Activated CD4-positive, alpha-beta T cell treated with anti-CD3 and anti-CD28 coated beads for 4 hours (primary cell): ENCODE data around the gene FAM110A.
"Not testable (repeated sequence)": the region's sequence is repeated elsewhere in the genome, so short reads cannot be mapped to it uniquely, and the experiment has no call there.

Source experiments
- DNase-seq, 2 donors: peaks; one replicate each; pipeline ENCODE4 v3.0.0-alpha.2; 2020

FAM110A gene

DNA sequence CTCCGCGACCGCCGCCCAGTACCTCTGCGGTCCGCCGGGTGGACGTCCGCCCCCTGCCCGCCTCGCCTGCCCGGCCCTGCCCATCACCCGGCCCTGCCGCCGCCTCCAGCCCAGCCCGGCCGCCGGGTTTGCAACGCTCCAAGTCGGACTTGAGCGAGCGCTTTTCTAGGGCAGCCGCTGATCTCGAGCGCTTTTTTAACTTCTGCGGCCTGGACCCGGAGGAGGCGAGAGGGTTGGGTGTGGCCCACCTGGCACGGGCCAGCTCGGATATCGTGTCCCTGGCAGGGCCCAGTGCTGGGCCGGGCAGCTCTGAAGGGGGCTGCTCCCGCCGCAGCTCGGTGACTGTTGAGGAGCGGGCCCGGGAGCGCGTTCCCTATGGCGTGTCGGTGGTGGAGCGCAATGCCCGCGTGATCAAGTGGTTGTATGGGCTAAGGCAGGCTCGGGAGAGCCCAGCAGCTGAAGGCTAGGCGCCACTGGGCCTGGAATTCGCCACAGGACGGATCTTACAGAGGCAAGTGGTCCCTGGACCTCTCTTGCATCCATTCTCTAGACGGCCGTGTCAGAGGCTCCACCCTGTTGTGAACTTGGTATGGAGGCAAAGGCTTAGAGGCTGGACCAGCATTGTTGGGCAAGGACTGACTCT lies 11.8 kb downstream of the FAM110A start:
- no peak for DNase-seq

DNA sequence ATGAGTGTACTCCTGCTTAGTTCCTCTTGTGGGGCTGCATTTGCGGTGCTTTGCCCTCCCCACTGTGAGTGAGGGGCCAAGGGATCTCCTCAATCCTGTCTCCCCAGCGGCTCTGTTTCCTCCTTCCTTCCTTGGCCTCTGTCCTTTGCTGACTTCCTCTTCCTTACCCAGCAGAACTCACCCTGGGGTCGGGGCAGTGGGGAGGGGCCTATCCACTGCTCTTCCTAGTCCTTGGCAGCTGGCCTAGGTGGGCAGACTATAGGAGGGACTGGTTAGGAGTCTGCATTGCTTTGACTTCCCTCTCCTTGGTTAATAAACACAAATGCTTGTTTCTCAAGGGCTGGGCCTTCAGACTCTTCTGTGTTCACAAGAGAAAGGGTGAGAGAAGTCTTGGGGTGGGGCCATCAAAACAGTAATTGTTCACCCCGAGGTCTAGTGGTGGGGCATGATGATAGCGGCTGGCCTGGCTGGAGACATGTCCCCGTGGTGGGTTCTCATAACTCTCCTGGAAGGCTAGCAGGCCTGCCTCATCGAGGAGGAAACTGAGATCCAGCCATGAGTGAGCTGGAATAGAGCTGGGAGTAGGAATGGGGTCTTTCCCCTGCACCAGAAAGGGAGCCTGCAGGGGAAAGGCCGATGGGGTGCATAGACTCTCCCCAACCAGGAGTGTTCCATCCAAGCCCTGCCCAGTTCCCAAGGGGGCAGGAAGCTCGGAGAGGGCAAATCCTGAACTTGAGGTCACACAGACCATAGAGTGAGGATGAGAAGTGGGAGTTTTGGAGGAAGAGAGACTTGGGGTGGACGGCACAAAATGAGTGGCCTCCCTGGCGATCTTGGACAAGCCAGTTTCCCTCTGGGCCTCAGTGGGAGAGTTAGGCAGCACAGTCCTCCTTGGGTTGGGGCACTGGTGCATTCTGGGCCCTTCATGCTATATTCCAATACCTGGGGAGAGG lies 12.7 kb downstream of the FAM110A start:
- no peak for DNase-seq

DNA sequence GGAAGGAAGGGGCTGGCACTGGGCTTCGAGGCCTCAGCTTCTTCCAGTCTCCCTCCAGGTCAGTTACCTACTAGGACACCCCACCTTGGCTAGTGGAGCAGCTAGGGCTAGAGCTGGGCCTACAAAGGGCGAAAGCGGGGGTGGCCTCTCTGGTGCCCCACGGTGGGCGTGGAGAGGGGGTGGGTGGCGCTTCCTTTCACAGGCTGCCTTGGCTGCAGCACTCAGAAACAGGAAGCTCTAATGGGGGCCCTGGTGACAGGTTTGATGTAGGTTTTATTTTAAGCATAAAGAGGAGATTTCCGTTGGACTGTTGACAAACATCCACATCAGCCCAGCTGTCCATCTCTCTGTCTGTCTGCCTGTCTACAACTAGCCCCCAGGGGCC lies 13.4 kb downstream of the FAM110A start:
- DNase-seq = peak; percentile 37 to 56

DNA sequence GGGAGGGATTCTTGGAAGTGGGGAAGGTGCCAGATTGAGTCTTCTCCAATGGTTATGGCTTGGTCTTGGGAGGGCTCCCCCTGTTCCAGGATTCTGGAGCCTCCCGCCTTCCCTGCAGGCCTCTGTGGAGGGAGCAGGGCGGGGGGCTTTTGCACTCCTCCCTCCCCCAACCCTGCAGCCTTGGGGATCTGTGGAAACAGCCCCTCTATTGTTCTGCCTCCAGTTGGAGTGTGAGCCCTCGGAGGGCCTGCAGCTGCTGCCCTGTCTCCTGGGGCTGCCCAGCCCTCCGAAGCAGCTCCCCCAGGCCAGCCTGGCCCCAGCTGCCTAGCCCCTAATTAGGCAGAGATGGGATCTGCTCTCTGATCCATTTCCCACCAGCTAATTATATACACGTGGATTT lies 14.7 kb downstream of the FAM110A start:
- no peak for DNase-seq

DNA sequence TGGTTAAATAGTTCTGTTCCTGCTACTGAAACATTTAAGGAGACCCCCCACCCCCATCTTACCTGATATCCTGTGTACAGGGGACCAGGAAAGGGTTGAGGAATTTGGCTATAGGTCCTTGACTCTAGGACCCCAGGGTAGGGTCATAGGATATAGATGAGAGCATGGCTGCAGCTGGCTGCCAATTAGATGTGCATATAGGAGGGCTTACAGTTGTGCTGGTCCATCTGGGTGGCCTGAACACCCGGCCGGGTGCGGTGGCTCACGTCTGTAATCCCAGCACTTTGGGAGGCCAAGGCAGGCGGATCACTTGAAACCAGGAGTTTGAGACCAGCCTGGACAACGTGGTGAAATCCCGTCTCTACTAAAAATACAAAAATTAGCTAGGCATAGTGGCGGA lies 15.2 kb downstream of the FAM110A start:
- DNase-seq = not testable (repeated sequence)

DNA sequence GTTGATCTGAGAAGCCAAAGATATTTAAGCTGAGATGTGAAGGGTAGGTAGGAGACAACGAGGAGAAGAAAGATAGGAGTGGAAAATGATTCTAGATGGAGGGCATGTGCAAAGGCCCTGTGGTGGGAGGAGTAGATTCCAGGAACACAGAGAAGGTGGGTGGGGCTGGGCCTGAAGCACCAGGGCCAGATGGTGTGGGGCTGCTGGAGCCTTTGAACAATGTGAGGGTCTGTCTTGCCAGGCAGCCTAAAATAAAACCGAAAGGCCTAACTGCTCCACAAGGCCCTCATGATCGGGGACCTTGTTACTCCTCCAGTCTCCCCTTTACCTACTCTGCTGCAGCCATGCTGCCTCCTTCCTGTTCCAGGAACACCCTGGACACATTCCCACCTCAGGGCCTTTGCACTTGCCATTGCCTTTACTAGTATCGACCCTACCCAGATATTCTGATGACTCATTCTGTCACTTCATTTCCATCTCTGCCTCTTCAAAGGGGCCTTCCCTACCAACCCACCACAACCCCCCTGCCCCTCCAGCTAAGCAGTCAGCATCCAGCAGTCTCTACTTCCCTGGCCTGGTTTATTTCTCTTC lies 20.0 kb downstream of the FAM110A start:
- DNase-seq = no peak

DNA sequence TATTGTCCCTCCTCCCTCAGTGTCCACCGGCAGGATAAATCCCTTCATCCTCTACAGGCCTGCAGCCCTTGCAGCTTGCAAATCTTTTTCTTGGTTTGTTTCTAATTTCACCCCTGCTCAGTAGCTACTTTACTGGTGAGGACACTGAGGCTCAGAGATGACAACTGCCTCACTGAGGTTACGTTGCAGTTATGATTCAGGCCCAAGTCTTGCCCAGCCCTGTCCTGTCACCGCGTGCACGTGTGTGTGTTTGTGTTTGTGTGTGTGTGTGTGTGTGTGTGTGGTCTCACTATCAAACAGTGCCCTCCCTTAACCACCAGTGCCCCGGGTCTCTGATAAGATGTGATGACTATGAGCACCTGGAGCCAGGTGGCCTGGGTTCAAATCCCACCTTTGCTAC lies 21.1 kb downstream of the FAM110A start:
- no peak for DNase-seq

DNA sequence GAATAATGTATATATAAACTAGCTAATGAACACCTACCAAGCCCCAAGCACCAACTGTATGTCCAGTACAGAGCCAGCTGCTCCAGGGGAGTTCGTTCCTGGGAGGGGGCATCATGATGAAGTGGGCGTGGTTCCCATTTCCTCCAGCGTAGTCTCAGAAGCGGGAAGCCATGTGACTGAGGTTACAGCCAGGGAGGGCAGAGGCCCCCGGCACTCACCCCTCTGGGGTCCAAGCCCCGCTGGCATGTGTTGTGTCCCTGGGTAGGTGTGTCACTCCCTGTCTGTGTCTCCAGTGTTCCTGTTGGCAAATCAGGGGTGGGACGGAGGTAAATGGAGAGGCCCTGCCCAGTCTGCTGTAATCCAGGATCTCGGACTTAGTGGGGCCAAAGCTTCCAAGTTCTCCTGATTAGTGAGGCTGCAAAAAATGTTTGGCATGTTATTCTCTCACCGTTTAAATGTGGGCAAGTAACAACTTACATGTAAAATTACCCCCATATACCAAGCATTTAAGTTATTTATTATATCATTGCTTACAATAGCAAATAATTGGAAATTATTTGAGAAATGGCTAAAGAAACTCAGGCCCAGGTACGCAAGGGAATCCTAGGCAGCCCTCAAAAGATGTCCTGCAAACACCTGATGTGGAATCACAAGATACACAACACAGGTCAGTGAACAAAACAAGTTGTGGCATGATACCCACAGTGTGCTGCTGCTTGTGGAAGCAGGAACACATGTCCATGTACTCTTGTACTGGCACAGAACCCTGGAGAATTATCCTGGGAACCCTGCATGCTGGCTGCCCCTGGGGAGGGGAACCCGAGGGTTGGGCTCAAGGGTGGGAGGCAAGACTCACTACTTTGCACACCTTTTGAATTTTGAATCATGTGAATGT lies 22.2 kb downstream of the FAM110A start:
- no peak for DNase-seq

DNA sequence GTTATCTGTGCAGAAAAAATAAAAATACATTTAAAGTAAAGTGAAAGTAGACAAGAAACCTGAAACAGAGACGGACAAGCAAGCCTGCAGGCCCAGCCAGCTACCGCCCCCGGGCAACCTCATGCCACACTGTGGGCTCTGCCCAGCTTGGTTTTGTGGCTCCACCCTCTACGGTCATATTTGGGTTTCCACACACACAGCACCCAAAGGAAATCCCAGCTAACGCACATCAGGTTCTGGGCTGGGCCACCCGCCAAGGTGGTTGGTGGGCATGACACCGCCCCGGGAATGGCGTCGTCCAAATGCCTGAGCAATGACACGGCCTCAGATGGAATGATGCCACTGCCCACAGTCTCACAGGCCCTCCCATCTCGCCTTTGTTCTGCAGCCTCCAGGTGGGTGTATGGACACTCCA lies 22.9 kb downstream of the FAM110A start:
- DNase-seq = peak; percentile 31 to 58

DNA sequence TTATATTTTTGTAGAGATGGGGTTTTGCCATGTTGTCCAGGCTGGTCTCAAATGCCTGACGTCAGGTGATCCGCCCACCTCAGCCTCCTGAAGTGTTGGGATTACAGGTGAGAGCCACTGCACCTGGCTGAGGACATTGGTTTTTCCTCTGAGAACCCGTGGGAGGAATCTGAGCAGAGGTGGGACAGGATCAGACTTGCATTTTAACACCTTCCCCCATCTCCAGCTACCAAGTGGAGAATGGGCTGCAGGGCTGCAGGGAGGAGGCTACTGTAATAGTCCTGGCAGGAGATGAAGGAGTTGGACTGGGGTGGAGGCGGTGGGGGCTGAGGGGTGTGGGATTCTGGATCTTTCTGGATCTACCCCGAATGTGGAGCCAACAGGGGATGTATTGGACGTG lies 24.5 kb downstream of the FAM110A start:
- DNase-seq = no peak

DNA sequence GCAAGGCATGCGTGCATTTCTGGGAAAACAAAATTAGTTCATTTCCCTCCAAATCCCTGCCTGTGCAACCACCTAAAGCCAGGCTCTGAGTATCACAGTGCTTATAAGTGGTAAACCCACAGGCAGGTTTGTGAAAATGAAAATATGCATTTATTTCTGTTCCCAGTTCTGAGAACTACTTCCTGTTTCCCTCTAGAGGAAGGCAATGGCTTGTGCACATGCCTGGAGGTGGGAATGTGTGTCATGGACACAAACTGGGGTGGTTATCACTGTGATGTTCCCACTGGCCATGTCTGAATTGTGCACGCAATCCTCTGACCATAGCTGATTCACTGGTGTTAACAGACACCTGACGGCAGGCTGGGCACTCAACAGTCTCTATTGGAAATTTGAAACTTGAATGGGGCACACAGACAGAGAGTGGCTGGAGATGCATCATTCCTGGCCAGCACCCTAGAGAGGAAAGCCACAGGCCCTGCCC lies 26.3 kb downstream of the FAM110A start:
- no peak for DNase-seq

DNA sequence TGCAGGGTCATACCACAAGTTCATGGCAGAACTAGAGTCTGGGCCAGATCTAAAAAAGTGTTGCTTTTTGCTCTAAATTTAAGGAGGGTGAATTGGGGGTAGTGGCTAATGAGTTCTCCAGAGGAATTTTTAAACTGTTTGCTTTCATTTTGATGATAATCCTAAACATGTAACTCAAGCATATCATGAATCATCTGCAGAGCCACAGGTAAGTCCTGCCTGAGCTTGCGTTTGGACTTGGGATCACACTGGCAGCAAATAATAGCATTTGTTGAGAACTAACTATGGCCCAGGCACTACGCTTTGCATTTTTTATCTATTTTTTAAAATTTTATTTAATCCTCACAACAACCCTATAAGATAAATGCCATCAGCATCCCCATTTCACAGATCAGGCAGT lies 27.4 kb downstream of the FAM110A start:
- DNase-seq = no peak

DNA sequence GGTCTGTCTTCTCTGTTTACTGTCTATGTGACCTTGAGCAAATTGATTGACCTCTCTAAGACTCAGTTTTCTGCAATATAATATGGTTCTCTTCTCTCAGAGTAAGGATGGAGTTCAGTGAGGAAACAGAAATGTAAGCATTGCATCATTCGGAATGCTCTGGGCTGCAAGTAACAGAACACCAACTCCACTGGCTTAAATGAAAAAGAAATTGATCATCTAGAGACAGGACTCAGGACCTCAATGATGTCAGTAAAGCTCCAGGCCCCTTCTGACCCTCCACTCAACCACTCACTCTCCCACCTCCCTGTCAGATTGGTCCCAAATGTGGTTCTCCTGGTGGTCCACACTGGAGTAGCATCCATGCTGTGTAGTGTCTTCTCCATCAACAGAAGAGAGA lies 31.9 kb downstream of the FAM110A start:
- DNase-seq = no peak

DNA sequence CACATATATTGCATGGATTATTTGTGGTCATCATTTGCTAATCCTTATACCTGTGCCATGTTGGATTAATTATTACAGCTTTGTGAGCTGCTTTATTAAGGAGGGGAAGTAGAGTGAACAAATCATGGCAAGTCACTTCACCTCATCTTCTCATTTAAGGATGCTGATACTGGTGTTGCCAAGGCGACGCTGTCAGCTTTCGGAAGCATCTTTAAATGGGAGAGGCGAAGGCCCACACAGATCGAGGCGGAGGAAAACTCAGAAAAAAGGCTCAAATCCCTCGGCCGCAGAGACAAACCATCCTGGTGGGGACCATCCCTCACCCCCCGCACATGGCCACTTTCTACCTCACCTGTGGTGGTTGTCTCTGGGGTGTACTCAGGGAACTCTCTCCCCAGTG lies 34.8 kb downstream of the FAM110A start:
- DNase-seq = no peak

DNA sequence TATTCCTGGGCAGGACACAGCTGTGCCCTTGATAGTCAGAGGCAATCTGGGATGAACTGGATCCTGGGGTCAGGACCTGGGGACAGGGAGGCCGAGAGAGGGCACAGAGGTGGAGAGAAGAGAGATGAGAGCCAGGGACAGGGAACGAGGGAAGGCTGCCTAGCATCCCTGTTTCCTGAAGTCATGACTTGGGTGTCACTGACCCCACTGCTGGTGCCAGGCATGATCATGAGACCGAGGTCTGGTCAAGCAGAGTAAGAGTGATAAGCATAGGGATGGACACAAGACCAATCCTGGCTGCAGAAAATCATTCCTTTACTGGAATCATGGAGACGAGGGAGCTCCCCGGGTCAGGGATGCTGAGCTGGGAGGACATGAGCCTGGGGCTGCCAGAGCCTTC lies 36.1 kb downstream of the FAM110A start:
- DNase-seq = no peak

DNA sequence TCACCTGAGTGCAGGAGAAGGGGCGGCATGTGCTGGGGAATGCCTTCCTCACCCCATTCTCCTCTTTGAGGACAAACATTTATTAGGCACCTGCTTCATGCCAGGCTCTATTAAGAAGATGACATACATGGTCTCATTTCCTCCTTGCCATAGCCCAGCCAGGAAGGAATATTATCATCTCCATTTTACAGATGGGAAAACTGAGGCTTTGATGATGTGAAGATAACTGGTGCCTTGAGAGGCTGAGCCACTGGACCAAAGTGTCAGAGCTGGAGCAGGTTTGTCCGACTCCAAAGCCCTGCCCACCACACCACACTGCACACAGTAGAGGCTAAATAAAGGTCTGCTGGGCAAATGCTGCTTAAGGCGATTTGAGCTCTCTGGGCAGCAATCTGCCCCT lies 37.2 kb downstream of the FAM110A start:
- DNase-seq = no peak

DNA sequence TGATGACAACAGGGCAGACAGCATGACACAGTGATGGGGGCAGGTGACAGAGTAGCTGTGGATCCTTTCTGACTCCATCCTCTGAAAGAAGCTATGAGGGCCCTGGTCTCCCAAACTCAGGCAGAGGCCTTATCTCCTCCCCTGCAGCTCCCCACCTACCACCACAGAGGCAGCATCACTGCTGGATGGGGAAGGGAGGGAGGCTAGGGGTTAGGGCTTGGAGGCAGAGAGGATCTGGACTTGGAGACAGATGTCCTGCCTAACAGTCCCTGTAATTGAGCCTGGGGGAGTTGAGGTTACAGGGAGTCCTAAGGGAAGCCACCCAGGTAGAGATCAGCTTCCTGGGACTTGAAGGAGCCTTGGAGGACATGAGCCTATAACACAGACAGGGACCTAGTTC lies 37.9 kb downstream of the FAM110A start:
- DNase-seq = no peak

DNA sequence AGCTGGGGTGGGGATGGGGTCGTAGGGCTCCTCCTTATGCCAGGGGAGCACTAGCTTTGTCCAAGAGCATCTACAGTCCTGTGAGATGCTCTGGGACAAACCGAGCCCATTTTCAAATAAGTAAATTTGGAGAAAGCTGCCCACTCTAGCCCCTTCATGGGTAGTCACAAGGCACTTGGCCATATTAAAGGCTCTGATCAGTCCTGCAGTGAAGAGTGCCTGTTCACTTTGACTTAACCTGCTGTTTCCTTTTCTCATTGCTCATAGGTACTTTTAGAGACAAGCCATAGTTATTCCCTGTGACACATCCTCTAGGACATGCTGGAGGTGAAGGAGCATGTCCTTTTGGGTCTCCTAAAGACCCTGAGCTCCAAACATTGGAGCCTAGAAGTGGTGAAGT lies 38.4 kb downstream of the FAM110A start:
- no peak for DNase-seq

DNA sequence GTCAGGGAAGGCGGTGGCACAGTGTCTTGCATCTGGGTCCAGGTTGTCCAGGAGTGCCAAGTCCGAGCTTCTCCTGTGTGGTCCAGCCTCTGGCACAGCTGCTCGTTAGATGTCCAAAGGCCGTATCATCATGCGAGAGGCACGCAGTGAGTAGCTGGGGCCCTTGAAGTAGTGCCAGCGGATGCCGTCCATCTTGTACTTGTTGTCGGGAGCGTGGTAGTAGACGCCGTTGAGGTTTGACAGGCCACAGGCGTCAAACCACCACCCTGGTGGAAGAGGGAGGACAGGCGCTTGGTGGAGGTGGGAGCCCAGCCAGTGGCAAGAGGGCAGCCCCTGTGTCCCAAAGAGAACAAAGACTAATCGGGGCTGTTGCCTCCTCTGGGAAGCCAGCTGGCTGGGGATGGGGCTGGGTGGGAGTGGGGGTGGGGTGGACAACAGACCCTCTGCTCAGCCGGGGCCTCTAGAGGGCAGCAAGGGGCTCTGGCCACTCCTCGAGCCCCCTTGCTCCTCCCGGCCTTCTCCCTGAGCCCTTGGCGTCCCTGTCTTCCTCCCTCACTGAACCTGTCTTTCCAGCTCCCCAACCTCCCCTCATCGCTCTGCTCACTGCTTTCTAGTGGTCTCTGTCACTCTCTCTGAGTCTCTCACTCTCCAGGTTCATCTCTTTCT lies 39.5 kb downstream of the FAM110A start:
- DNase-seq = no peak

DNA sequence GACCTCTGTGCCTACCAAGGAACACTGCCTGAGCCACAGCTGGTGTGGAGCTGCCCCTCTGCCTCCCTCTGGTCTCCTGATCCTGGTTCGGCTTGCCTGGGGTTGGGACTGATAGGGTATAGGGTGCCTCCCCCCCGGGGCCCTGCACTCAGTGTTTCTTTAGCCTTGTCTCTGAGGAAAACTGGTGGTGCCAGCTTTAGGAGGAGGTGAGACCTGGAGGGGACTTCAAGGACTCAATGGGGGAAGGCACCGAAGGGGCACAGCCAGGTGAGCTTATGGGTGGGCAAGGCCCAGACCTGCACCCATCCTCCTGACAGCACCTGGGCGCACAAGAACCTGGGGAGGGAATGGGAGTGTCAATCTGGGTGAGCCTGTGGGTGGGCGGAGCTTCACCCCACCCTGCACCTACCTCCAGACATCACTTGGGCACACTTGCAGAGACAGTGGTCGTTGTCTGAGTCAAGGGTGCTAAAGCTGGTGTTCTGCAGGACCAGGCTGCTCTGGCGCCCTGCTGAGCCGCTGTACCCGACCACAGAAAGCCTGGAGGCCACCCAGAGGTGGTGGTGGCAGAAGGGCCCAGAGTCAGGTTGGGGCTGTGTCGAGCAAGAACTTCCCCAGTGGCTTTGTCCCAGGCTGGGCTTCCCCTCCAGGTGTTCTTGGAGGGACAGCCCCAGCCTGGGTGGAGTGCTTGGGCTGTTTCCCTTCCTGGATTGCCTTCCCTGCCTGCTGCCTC lies 40.5 kb downstream of the FAM110A start:
- DNase-seq = no peak

DNA sequence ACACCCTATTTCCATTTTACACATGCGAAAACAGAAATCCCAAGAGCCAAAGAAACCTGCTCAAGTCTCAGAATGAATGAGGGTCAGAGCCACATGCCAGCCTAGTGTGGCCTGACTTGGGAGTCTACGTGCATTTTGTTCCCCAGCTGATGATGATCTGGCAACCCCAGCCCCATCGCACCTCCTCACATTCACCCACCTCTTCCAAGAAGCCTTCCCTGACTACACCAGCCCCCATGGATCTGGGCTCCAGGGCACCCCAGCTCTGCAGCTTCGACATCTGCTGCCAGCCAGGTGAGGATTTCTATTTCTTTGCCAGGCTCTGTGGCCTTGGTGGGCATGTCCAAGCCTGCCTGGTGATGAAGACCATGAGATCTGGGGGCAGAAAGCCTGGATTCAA lies 41.6 kb downstream of the FAM110A start:
- no peak for DNase-seq

DNA sequence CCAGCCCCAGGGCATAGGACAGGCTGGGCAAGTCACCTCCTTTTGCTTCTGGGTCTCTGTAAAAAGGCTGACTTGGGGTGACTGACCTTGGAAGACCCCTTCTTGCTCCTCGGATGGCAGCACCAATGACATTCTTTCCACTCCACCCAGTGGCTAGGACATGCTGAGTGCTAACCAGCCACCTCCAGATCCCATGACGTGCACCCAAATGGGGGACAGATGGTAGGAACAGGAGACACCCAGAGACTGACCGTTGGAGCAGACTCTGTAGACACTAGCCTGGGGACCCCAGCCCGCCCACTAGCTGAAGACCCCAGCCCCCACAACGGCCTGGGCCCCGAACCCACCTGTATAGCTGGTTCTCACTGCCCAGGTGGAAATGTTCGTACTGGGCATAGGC lies 44.3 kb downstream of the FAM110A start:
- no peak for DNase-seq
